ENCODE data around the gene ZNRF4.
A peak's percentile ranks its signal among the peaks of the same experiment; 100 is the strongest.

DNA sequence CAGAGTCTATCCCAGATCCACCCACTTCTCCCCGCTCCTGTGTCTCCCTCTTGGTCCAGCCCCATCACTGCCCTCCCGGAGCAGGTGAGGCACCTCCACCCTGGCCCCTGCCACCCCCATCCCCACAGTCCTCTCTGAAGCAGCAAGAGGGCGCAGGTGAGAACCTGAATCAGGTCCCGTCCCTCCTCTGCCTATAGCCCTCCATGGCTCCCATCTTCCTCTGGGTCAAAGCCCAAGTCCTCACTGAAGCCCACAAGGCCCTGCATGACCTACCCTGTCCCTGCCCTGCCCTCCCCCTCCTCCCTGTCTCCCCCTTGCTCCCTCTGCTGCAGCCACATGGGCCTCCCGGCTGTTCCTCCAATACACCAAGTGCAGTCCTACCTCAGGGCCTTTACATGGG, 10.8 kb upstream of the ZNRF4 start:
- TF ChIP-seq, protein P1, sequence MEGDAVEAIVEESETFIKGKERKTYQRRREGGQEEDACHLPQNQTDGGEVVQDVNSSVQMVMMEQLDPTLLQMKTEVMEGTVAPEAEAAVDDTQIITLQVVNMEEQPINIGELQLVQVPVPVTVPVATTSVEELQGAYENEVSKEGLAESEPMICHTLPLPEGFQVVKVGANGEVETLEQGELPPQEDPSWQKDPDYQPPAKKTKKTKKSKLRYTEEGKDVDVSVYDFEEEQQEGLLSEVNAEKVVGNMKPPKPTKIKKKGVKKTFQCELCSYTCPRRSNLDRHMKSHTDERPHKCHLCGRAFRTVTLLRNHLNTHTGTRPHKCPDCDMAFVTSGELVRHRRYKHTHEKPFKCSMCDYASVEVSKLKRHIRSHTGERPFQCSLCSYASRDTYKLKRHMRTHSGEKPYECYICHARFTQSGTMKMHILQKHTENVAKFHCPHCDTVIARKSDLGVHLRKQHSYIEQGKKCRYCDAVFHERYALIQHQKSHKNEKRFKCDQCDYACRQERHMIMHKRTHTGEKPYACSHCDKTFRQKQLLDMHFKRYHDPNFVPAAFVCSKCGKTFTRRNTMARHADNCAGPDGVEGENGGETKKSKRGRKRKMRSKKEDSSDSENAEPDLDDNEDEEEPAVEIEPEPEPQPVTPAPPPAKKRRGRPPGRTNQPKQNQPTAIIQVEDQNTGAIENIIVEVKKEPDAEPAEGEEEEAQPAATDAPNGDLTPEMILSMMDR (conservative IDR thresholded peaks at IDR 0.05; ENCODE audit: low read depth in 2 of 2), result peak; percentile 12 to 34; a peak in 2 of 4 replicates
- TF ChIP-seq ZNF114 (CRISPR knock-in tag; IDR thresholded peaks at IDR 0.05) (no peak), EZH2 (IDR thresholded peaks at IDR 0.05; ENCODE audit: low read depth, unreplicated experiment) (no peak), POLR2AphosphoS5 (IDR thresholded peaks at IDR 0.05; ENCODE audit: low read depth) (no peak), NANOG (IDR thresholded peaks at IDR 0.05; ENCODE audit: borderline replicate concordance) (no peak), EZH2phosphoT487 (IDR thresholded peaks at IDR 0.05; ENCODE audit: unreplicated experiment) (no peak)
- TF ChIP-seq, protein P2, sequence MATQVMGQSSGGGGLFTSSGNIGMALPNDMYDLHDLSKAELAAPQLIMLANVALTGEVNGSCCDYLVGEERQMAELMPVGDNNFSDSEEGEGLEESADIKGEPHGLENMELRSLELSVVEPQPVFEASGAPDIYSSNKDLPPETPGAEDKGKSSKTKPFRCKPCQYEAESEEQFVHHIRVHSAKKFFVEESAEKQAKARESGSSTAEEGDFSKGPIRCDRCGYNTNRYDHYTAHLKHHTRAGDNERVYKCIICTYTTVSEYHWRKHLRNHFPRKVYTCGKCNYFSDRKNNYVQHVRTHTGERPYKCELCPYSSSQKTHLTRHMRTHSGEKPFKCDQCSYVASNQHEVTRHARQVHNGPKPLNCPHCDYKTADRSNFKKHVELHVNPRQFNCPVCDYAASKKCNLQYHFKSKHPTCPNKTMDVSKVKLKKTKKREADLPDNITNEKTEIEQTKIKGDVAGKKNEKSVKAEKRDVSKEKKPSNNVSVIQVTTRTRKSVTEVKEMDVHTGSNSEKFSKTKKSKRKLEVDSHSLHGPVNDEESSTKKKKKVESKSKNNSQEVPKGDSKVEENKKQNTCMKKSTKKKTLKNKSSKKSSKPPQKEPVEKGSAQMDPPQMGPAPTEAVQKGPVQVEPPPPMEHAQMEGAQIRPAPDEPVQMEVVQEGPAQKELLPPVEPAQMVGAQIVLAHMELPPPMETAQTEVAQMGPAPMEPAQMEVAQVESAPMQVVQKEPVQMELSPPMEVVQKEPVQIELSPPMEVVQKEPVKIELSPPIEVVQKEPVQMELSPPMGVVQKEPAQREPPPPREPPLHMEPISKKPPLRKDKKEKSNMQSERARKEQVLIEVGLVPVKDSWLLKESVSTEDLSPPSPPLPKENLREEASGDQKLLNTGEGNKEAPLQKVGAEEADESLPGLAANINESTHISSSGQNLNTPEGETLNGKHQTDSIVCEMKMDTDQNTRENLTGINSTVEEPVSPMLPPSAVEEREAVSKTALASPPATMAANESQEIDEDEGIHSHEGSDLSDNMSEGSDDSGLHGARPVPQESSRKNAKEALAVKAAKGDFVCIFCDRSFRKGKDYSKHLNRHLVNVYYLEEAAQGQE (IDR thresholded peaks at IDR 0.05; ENCODE audit: unreplicated experiment), result no peak
